Endothelial cell of hepatic sinusoid (primary cell): ENCODE data around the gene IGFALS.
"Not testable (repeated sequence)": the region's sequence is repeated elsewhere in the genome, so short reads cannot be mapped to it uniquely, and the experiment has no call there.

ENCODE experiments used
- in situ Hi-C: cut with HindIII; loops from 2 replicates; pipeline ENCODE4 v1.10.0; 2017; ENCODE audit warnings: low sequenced_read_pairs

Gene IGFALS

DNA sequence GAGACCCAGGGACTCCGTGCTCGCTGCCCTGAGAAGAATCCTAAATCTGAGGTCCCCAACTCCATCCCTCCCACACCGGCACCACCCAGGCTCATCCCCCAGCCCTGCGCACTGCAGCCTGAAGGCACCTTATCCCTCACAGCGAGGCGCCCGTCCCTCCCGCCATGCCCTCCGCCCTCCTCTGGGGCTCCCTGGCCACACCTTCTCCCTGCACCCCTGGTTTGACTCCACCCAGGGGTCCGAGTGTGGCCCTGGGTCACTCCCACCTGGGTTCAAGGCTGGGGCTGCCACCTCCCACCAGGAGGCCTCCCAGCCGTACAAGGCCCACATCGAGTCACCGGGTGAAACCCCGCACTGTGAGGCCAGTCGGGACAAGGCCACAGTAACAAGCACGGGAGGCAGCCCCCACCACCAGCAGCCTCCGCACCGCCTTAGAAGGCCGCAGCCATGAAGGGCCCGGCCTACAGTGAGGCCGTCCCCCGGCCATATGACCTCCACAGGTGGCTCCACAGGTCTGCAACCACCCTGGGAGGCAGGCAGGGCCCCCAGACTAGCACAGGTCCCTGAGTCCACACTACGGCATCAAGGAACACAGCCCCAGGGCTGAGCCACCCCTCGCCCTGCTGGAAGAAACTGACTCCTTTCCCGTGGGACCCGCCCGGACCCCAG lies 24.8 kb upstream of the IGFALS start:
- in situ Hi-C loops: no loop called here

DNA sequence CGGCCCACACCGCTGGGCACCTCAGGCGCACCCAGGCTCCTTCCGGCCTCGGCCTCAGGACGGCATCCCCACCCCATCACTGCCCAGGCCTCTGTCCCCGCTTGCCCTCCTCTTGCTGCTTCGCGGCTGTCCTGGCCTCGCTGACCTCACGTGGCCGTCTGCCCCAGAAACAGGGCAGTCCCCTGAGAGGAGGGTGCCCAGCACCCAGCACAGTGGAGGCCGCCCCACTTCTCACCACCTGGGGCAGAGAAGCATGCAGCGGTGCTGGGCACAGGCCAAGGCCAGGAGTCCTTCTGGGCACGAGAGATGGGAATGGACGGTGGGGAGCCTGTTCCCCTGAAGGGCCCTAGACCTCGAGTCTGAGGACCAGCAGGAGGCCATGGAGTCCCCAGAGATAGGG lies 24.2 kb upstream of the IGFALS start:
- in situ Hi-C loops: no loop called here

DNA sequence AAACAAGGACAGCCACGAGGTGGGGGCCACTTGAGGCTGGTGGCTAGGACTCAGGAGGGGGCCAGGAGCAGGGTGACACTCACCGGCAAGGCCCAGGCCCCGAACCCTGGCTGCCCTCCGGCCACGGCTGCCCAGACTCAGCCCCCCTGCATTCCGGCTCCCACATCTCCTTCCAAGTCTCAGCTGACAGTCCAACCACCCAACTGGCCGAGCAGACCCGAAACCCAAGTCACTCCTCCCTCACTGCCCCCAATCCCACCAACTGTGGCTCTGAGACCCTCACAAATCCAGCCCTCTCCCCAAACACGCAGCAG lies 23.7 kb upstream of the IGFALS start:
- in situ Hi-C loops: no loop called here

DNA sequence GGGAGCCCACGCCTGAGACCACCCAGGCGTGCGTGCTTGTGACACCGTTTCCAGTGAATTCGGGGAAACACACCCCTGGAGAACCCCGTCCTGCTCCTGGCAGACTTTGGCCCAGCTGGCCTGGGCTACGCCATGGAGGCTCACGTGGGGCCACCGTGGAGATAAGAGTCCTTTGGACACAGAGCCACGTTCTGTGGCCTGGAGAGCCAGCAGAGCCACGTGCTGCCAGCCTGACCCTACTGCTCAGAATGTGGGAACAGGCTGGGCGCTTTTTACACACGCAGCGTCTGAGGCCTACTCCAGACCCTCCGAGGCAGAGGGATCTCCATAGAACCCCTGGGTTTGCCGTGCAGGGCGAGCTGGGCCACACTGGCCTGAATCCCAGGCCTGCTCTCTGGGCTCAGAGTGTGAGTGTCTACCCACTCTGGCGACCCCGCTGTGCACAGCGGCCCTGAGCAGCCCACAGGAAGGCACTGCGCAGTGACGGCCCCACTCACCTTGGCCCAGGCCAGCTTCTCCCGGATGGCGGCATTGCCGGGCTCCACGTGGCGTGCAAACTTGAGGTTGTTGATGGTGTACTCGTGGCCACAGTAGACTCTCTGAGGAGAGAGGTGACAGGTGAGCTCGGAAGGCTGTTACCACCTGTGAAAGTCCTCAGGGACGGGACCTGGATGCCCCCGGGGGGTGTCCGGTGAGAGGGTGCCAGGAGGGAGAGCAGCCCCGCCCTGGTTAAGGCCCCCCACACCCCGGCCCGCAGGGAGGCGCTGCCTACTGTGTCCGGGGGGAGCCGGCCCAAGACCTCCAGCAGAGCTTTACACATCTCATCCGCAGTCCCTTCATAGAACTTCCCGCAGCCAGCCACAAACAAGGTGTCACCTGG lies 23.1 kb upstream of the IGFALS start:
- in situ Hi-C loops: no loop called here

DNA sequence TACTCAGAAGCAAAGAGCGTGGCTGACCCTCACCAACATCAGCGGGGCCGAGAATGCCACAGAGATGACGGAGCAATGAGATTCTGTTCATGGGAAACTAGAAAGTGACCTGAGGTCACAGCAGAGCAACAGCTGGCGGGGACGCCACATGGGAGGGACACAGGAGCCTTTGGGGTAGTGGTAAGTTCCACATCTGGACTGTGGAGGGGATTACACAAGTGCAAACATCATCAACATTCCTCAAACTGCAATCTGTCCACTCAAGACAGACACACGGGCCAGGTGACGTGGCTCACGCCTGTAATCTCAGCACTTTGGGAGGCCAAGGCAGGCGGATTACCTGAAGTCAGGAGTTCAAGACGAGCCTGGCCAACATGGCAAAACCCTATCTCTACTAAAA lies 22.0 kb upstream of the IGFALS start:
- in situ Hi-C loops: no loop called here

DNA sequence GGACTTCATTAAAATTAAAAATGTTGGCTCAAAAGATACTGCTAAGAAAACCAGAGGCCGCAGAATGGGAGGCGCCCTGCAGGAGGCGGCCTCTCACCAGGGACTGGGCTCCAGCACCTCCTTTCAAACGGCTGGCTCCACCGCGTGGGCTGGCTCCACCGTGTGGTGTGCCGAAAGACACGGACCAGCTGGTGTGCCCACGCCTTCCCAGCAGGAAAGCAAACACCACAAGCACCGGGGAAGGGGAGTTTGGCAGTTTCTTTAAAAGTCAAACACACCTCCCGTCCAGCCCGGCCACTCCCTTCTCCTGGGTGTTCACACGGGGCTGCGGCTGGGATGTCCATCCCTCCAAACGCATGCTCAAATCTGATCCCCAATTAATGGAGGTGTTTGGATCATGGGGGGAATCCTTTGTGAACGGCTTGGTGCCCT lies 19.2 kb upstream of the IGFALS start:
- in situ Hi-C loops: no loop called here

DNA sequence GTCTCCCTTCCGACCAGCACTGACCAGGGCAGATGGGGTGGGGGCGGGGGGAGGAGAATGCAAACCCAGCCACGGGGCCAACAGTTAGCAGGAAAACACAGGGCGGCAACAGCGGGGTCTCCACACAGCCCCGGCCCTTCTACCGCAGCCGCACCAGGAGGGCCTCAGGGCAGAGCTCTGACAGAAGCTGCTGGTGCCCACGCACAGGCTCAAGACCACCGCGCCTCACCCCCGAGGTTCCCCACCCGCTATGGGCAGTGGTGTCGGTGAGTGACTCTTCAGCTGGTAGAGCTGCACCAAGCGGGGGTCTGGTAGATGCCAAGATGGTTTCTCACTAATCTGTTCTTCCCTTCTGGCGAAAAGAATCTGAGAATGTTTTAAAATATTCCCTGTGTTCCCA lies 17.0 kb upstream of the IGFALS start:
- in situ Hi-C loops: no loop called here

DNA sequence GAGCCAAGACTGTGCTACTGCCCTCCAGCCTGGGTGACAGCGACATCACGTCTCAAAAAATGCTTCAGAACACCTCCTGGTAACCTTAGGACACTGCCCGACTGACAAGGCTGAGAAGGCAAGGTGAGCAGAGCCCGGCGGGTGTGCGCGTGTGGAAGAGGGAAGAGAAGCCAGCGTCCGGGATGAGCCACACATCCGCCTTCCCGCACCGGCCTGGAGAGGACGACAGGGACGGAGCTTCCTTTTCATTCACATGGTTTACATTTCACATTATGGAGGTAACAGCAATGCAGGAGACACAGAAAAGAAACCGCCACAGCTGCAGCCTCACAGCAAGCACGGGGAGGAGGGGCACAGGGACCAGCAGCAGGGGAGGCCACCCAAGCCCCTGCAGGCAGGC lies 16.6 kb upstream of the IGFALS start:
- in situ Hi-C loops: no loop called here

DNA sequence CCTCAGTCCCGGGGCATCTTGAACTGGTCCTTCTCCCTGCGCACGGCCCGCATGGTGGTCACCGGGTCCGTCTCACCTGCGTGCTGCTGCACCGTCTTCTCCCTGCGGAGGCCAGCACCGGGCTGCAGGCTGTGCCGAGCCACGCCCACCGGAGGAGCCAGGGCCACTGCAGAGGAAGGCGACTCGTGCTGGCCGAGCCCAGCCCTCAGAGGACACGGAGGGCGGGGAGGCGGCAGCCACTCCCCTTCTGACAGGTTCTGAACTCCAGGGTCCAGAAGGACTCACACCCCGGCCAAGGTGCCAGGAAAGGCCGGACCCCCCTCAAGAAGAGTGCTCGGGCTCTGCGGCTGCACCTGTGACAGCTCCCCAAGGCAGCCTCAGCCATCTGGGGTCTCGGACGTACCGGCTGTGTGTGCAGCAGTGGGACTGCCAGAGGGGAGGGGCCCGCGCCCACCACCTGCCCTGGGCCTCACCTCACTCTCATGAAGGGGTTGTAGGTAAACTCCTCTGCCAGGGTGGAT lies 15.8 kb upstream of the IGFALS start:
- in situ Hi-C loops: no loop called here

DNA sequence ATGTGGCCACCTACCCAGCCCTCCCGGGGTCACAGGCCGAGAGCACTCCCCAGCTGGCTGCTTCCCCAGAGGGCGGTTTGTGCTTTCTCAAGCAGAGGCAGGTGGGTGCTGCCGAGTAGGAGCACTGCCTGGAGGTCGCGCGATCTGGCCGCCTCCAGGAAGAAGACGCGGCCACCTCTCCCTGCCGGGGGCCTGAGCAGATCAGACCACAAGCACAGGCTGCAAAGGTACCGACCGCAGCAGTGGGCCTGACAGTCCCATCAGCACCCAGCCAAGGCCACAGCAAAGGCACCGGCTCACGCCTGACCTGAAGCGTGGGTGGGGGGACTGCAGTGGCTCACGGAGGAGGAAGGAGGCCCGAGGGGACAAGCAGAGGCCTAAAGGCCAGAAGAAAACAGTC lies 15.2 kb upstream of the IGFALS start:
- in situ Hi-C loops: no loop called here

DNA sequence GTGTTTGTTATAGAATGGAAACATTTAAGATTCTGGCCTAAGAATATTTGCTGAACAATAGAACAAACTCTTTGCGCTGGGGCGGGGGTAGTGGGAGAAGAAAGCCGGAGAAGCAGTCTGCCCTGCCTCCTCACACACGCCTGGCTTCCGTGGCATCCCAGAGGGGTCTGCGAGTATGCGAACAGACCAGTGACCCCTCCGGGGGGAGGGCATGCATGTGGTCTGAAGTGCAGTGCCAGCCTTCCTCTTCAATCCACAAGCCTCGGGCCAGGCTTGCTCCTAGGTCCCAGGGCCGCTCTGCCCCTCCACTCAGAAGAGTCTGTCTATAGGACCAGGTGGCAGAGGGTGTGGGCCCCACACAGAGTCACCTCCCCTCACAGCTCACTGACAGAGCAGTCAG lies 14.1 kb upstream of the IGFALS start:
- in situ Hi-C loops: no loop called here

DNA sequence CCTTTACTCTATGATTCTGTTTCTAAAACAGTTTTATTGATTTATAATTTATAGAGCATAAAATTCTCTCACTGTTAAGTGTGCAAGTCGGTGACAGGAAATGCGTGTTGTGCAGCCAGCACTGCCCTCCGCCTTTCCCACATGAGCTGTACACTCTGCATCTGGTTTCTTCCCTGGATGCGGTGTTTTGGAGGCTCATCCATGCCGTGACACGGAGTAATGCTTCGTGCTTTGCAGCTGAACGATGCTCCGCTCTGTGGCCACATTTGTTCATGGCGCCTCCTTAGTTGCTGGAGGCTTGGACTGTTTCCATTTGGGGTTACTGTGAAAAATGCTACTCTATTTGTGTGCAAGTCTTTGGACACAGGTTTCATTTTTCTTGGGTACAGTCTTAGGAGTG lies 7.2 kb upstream of the IGFALS start:
- in situ Hi-C loops: no loop called here

DNA sequence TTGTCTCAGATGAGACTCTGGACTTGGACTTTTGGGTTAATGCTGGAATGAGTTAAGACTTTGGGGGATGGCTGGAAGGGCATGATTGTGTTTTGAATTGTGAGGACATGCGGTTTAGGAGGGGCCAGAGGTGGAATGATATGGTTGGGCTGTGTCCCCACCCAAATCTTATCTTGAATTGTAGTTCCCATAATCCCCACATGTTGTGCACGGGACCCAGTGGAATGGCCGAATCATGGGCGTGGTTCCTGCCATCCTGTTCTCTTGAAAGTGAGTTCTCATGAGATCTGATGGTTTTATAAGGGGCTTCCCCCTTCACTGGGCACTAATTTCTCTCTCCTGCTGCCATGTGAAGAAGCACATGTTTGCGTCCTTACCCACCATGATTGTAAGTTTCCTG lies 5.8 kb upstream of the IGFALS start:
- in situ Hi-C loops: not testable (repeated sequence)

DNA sequence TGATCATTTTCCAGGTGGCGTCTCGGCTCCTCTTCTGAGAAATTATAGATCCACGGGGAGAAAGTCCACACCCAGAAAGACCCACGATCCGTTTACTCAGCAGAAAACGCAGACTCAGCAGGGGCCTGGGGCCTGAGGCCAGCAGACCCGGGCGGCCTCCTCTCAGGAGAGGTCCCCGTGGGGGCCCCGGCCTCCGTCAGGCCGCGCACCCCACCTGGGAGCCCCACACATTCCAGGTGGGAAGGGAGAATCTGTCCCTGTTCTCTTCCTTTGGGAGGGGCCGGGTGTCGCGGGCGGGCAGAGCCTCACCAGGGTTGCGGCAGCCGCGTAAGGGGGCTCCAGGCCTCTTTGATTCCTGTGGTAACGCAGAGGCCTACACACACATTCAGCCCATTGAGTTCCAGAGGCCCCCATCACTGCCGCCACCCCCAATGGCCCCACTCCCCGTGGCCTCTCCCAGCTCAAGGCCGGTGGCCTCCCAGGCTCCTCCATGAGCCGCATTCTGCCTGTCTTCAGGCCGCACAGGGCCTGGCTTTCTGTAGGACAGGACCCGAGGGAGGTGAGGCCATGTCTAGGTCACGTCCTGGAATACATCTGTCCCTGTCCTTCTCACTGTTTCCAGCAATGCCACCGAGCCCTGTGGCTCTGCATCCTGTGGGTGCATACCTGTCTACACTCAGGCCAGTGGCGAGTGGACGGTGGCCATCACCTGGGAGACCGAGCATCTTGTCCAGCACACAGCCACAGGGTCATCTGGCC lies 1.6 kb upstream of the IGFALS start:
- in situ Hi-C loops: no loop called here

DNA sequence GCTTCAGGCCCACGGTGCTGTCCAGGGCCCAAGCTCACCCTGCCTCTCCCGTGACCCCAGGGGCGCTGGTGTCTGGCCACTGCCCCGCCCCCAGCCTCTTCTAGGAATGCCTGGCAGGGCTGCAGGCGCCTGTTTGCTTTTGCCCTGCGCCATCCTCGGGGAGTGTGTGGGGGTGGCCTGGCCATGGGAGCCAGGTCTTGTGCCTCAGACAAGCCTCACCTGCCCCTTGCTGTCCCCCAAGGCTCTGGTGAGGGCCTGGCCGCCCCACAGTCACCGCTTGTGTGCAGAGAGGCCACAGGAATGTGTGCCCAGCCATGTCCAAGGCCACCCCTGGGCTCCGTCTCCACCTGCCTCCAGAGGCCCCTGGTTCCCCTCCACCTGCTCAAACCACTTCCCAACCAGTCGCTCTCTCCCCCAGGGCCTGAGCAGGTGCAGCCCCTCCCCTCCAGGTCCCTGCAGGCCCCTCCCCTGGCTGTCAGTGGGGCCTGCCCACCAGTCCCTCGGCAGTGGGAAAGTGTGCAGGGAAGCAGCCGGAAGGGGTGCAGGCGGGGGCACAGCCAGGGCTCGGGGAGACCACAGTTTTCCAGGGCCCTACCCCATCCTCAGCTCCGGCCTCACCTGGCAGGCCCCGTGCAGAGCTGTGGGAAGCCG lies 841 bp upstream of the IGFALS start:
- in situ Hi-C loops: no loop called here

DNA sequence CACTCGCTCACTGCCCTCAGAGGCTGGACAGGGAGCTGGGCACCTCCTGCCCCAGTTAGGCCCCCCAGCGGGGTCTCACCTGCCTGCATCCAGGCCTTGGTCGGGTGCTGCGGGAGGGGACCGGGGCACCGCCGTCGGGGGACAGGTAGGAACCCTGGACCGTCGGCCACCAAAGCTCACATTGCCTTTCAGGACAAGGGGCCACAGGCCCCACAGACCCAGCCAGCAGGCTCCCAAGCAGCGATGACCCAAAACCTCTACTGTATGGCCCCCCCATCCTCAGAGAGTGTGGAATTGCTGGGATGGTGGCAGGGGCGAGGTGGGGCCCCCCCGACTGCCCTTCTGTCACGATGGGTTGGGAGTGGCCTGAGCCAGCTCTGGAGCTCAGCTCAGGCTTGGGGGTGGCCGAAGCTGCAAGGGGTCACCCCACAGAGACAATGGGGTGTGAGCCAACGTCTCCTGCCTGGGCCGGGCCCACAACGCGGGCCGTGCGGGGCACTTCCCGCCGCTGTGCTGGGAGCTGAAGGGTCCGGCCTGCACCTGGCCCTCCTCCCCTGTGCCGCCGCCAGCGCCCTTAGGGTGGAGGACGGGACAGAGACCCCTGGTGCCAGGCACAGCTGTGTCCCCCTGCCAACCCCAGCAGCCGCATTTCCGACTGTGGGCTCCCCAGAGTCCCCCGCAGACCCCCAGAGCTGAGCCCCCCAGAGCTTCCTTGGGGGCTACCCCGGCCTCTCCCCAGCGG lies 498 bp downstream of the IGFALS start:
- in situ Hi-C loops: no loop called here

DNA sequence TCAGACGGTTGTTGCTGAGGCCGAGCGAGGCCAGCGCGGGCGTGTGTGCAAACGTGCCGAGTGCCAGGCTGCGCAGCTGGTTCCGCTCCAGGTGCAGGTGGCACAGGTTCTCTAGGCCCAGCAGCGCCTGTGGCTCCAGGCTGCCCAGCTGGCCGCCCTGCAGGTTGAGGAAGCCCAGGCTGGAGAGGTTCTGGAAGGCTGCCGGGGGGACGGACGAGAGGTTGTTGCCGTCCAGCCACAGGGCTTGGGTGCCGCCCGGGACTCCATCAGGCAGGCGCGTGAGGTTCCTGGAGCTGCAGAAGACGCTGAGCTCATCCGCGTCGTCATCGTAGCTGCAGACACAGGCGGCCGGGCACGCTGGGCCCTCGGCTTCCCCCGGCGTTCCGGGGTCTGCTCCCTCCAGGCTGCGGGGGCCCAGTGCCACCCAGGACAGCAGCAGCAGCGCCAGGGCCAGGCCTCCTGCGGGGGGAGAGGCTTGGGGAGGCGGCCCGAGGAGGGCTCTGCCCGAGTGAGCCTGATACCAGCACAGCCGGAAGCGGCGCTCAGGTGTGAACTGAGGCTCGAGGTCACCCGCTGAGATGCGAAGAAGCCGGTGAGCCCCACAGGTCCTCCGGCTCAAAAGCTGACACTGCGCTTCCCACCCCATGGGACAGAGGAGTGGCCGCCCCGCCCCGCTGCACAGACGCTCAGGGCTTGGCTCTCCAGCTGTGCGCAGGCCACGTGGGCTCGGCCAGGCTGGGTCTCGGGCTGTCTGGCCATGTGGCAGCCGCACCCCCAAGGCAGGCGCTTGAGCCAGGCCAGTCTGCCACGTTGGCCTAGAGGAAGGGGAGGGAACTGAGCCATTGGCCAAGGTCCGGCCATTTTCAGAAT lies 1.3 kb downstream of the IGFALS start:
- in situ Hi-C loops: no loop called here

DNA sequence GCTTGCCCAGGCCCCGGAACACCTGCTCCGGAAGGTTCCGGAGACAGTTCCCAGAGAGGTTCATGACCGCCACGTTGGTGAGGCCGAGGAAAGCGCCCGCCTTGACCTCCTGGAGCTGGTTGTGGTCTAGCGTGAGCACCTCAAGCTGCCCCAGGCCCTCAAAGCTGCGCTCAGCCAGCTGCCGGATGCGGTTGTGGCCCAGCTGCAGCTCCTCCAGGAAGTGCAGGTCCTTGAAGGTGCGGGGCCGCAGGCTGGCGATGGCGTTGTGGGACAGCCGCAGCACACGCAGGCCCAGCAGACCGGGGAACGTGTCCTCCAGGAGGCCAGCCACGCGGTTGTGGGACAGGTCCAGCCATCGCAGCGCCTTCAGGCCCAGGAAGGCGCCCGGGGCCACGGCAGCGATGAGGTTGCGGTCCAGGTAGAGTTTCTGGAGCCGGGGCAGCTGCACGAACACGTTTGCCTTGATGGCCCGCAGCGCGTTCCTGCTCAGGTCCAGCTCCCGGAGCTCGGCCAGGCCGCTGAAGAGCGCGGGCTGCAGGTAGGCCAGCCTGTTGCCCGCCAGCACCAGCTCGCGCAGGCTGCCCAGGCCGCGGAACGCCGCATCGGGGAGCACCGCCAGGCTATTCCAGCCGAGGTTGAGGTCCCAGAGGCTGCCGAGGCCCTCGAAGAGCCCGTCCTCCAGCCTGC lies 2.1 kb downstream of the IGFALS start:
- in situ Hi-C loops: no loop called here
